NOMO-1 treated with DMSO at 0.1 percent for 48 hours (cell line): ENCODE measurements around the gene RANGAP1.

Experiments
- DNase-seq: peaks from one replicate; lab custom pipeline; 2025; ENCODE audit not compliant: unreplicated experiment; lab: John Stamatoyannopoulos, UW

Gene RANGAP1

GRCh38 chr22:41204066-41204465 lies 81.9 kb downstream of the RANGAP1 start:
- DNase-seq = no peak

GRCh38 chr22:41203118-41203517 lies 82.9 kb downstream of the RANGAP1 start:
- DNase-seq = no peak

- peak; percentile 44 for DNase-seq
Observed at GRCh38 chr22:41201141-41201540, 84.8 kb downstream of the RANGAP1 start.

- peak; percentile 10 for DNase-seq
Observed at GRCh38 chr22:41198027-41198580, 87.9 kb downstream of the RANGAP1 start.

- DNase-seq = peak; percentile 76
Observed at GRCh38 chr22:41197038-41197972, 88.7 kb downstream of the RANGAP1 start.
